ENCODE measurements around the gene CARD10.
A peak's percentile ranks its signal among the peaks of the same experiment; 100 is the strongest.

The CARD10 gene

GRCh38 chr22:37474447-37475090 lies 44.6 kb downstream of the CARD10 start:
- H4K20me1 ChIP-seq (ENCODE audit: insufficient read depth, low read length, poor library complexity, severe bottlenecking): no peaks in the 10 kb centered on the region

DNA sequence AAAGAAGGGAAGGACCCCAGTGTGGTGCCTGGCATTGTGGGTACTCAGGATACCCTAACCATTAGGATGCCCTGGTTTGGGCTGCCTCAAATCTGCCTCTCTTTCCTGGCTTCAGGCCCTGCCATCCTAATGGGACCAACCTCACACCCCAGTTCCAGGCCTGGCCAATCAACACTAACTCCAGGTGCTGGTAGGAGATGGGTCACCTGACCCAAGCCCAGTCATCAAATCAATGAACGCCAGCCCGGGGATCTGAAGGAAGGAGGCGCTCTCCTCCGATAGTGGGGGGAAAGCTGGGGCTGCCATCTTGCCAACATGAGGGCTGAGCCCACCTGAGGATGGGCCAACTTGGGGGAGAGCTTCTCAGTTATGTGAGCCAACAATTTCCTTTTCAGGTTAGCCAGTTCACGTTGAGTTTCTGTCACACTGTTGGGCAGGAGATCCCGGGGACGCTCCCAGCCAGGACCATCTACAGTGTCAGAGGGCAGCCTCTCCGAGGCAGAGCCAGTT lies 45.7 kb downstream of the CARD10 start:
- Histone ChIP-seq H4K20me1 (ENCODE audit: insufficient read depth, low read length, poor library complexity, severe bottlenecking) (no peaks in the 10 kb centered on the region), H3K79me2 (ENCODE audit: insufficient read depth, low read length) (no peaks in the 10 kb centered on the region), H3K4me2 (ENCODE audit: low read depth, low read length, poor library complexity, severe bottlenecking) (no peak overlapping the region), H3K4me3 (ENCODE audit: low read length, poor library complexity, severe bottlenecking) (no peak overlapping the region), H3K9ac (ENCODE audit: low read depth, low read length, poor library complexity, severe bottlenecking) (no peak overlapping the region), H2AFZ (ENCODE audit: low read length) (no peak overlapping the region), H3K4me1 (ENCODE audit: insufficient read depth, low read length, poor library complexity, severe bottlenecking) (no peaks in the 10 kb centered on the region), H3K9me2 (replicated peaks; ENCODE audit: low read depth, low read length) (no peaks in the 10 kb centered on the region), H3F3A (ENCODE audit: low read depth) (no peaks in the 10 kb centered on the region), H3K9me3 (ENCODE audit: insufficient read depth, low read depth, low read length) (no peaks in the 10 kb centered on the region), H3K27me3 (ENCODE audit: insufficient read depth, low read length, poor library complexity, severe bottlenecking) (no peaks in the 10 kb centered on the region), H3K36me3 (ENCODE audit: insufficient read depth, low read length) (peaks cover 31% of the 10 kb centered on the region; the same call in 1 of the 2 replicates)
- TF ChIP-seq, protein P1, sequence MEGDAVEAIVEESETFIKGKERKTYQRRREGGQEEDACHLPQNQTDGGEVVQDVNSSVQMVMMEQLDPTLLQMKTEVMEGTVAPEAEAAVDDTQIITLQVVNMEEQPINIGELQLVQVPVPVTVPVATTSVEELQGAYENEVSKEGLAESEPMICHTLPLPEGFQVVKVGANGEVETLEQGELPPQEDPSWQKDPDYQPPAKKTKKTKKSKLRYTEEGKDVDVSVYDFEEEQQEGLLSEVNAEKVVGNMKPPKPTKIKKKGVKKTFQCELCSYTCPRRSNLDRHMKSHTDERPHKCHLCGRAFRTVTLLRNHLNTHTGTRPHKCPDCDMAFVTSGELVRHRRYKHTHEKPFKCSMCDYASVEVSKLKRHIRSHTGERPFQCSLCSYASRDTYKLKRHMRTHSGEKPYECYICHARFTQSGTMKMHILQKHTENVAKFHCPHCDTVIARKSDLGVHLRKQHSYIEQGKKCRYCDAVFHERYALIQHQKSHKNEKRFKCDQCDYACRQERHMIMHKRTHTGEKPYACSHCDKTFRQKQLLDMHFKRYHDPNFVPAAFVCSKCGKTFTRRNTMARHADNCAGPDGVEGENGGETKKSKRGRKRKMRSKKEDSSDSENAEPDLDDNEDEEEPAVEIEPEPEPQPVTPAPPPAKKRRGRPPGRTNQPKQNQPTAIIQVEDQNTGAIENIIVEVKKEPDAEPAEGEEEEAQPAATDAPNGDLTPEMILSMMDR (conservative IDR thresholded peaks at IDR 0.05; ENCODE audit: low read length): no peak
- TF ChIP-seq EZH2phosphoT487 (IDR thresholded peaks at IDR 0.05; ENCODE audit: borderline replicate concordance): no peak

More at GRCh38 chr22:37474447-37475090, 44.6 kb downstream of the CARD10 start:
- Histone ChIP-seq H3K4me2 (ENCODE audit: low read depth, low read length, poor library complexity, severe bottlenecking) (no peak overlapping the region), H3K9ac (ENCODE audit: low read depth, low read length, poor library complexity, severe bottlenecking) (no peak overlapping the region), H3K9me3 (ENCODE audit: insufficient read depth, low read depth, low read length) (no peaks in the 10 kb centered on the region), H3K4me3 (ENCODE audit: low read length, poor library complexity, severe bottlenecking) (no peak overlapping the region), H3K27me3 (ENCODE audit: insufficient read depth, low read length, poor library complexity, severe bottlenecking) (no peaks in the 10 kb centered on the region), H2AFZ (ENCODE audit: low read length) (no peak overlapping the region), H3K9me2 (replicated peaks; ENCODE audit: low read depth, low read length) (no peaks in the 10 kb centered on the region), H3K4me1 (ENCODE audit: insufficient read depth, low read length, poor library complexity, severe bottlenecking) (no peaks in the 10 kb centered on the region), H3F3A (ENCODE audit: low read depth) (no peaks in the 10 kb centered on the region), H3K36me3 (ENCODE audit: insufficient read depth, low read length) (peaks cover 36% of the 10 kb centered on the region; the same call in 1 of the 2 replicates), H3K79me2 (ENCODE audit: insufficient read depth, low read length) (no peaks in the 10 kb centered on the region)
- no peak for TF ChIP-seq EZH2phosphoT487 (IDR thresholded peaks at IDR 0.05; ENCODE audit: borderline replicate concordance)
- TF ChIP-seq, protein P1 (conservative IDR thresholded peaks at IDR 0.05; ENCODE audit: low read length): no peak

DNA sequence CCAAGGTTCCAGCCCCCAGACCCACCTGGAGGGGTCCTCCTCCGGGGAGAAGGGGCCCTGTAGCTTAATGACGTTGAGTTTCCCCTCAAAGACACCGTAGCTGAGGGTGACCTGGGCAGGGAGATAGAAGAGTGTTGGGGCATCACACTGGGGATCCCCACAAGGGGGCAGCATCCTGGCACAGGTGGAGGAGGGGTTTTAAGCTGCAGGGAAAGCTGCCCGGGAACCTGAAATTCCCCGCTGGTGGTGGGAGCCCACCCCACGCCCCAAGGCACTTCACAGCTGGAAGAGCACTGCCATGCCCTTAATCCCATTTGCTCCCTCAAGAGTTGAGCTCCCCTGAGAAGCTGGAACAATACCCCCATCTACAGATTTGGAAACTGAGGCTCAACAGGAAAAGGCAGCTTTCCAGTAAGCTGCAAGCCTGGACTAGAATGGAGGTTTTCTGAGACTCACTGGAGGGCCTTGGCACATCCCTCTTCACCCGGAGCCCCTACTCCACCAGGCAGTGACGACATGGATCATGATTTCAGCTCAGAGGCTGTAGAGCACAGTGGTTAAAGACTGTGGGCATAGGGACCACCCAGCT lies 46.7 kb downstream of the CARD10 start:
- Histone ChIP-seq H3F3A (ENCODE audit: low read depth) (no peaks in the 10 kb centered on the region), H2AFZ (ENCODE audit: low read length) (no peak overlapping the region), H4K20me1 (ENCODE audit: insufficient read depth, low read length, poor library complexity, severe bottlenecking) (no peaks in the 10 kb centered on the region), H3K9ac (ENCODE audit: low read depth, low read length, poor library complexity, severe bottlenecking) (no peak overlapping the region), H3K27me3 (ENCODE audit: insufficient read depth, low read length, poor library complexity, severe bottlenecking) (no peaks in the 10 kb centered on the region), H3K9me2 (replicated peaks; ENCODE audit: low read depth, low read length) (no peaks in the 10 kb centered on the region), H3K9me3 (ENCODE audit: insufficient read depth, low read depth, low read length) (no peaks in the 10 kb centered on the region), H3K79me2 (ENCODE audit: insufficient read depth, low read length) (no peaks in the 10 kb centered on the region), H3K4me2 (ENCODE audit: low read depth, low read length, poor library complexity, severe bottlenecking) (no peak overlapping the region), H3K36me3 (ENCODE audit: insufficient read depth, low read length) (peaks cover 24% of the 10 kb centered on the region; the same call in 1 of the 2 replicates), H3K4me3 (ENCODE audit: low read length, poor library complexity, severe bottlenecking) (no peak overlapping the region), H3K4me1 (ENCODE audit: insufficient read depth, low read length, poor library complexity, severe bottlenecking) (no peaks in the 10 kb centered on the region)
- no peak for TF ChIP-seq EZH2phosphoT487 (IDR thresholded peaks at IDR 0.05; ENCODE audit: borderline replicate concordance)
- TF ChIP-seq, protein P1 (conservative IDR thresholded peaks at IDR 0.05; ENCODE audit: low read length): peak; percentile 79

All from Loucy (cell line).